Transverse colon (tissue), 4 donors: ENCODE data around the gene MYG1. TPM values are rescaled to one million over a fixed set of nuclear protein-coding genes. Genes with fewer than 3 reads are reported as not detected.

Source experiments
- DNase-seq: peaks from one replicate; pipeline ENCODE4 v3.0.0-alpha.2; 2019
- H3K27ac ChIP-seq, 4 donors: fragments of 200-600 bp; sonication (generic); 2 replicates each; pipeline ENCODE4 v1.5.1; 2016 to 2018; ENCODE audit warnings: inconsistent platforms in 4 of 4
- H3K27me3 ChIP-seq: fragments of 200-600 bp; sonication (generic); 2 replicates; pipeline ENCODE4 v1.5.1; 2017; ENCODE audit warnings: inconsistent platforms
- H3K36me3 ChIP-seq, 4 donors: fragments of 200-600 bp; sonication (generic); 2 replicates each; pipeline ENCODE4 v1.5.1; 2017 to 2019; ENCODE audit warnings: inconsistent platforms in 4 of 4
- H3K4me1 ChIP-seq, 4 donors: fragments of 200-600 bp; sonication (generic); 2 replicates each; pipeline ENCODE4 v1.5.1; 2017 to 2020; ENCODE audit warnings: inconsistent platforms in 4 of 4
- H3K4me3 ChIP-seq, 4 donors: fragments of 200-600 bp; sonication (generic); 1 replicate in 1 of 4; 2 replicates in 3 of 4; pipeline versions ENCODE4 v1.5.1 to v1.6.1; 2017 to 2019; ENCODE audit warnings: inconsistent platforms in 4 of 4
- H3K9me3 ChIP-seq, 2 donors: fragments of 200-600 bp; sonication (generic); 2 replicates each; pipeline ENCODE4 v1.5.1; 2017 to 2019; ENCODE audit warnings: inconsistent platforms in 2 of 2
- CTCF ChIP-seq, 5 experiments: fragments of 200-600 bp in 3 of 5; fragments of 450-650 bp in 2 of 5; sonication (generic) in 3 of 5; IDR thresholded peaks; 1 replicate in 2 of 5; 2 replicates in 3 of 5; pipeline ENCODE4 v1.5.1; 2016 to 2017; ENCODE audit warnings: antibody characterized with exemption in 5 of 5, inconsistent platforms in 3 of 5, mild to moderate bottlenecking in 2 of 5, moderate library complexity in 1 of 5
- EP300 ChIP-seq: sonication (generic); formaldehyde crosslinking; IDR thresholded peaks from one replicate; pipeline ENCODE4 v1.6.1; 2017; ENCODE audit warnings: antibody characterized with exemption, low read depth
- POLR2A ChIP-seq: fragments of 450-650 bp; IDR thresholded peaks from one replicate; pipeline ENCODE4 v1.6.1; 2016; ENCODE audit warnings: antibody characterized with exemption, mild to moderate bottlenecking, moderate library complexity
- POLR2AphosphoS5 ChIP-seq, 3 donors: sonication (generic); formaldehyde crosslinking; IDR thresholded peaks; one replicate each; pipeline ENCODE4 v1.6.1; 2016; ENCODE audit warnings: antibody characterized with exemption in 3 of 3
- WGBS, 2 donors: methylation state at CpG; one replicate each; pipeline ENCODE4 v1.1.5; 2018; ENCODE audit warnings: low coverage in 1 of 2; 5-methylcytosine and 5-hydroxymethylcytosine counted together
- in situ Hi-C, 4 donors: fragments of 200-750 bp; cut with MboI; loops; one replicate each; pipeline versions ENCODE4 v1.15.0 to v1.15.1; 2017; ENCODE audit warnings: low sequenced_read_pairs in 3 of 4, low pct_ligation_motif_present in 1 of 4, low pct_unique_long_range_greater_than_20kb in 1 of 4
- intact Hi-C: fragments of 100-400 bp; cut with DNase I; formaldehyde crosslinking; loops from one replicate; pipeline ENCODE4 v1.15.1; 2023; ENCODE audit warnings: low total_unique reads
- total RNA-seq, 4 donors: library from RNA; depleted of rRNA; stranded (reverse); fragments of >200 nt; gene quantifications; one replicate each; pipeline ENCODE4 v1.1.0, GENCODE V29; 2016

MYG1 gene
- total RNA-seq, 4 donors from 2014 or later = 12.7 to 37.0 (median 24.3) TPM

- WGBS, 2 donors = 70% methylated on average over 5 of the region's 5 CpGs; no CpG with 5 or more reads in 1 of the 2 donors
- in situ Hi-C loops = loop anchor here in 1 of 4 donors (5.0 kb wide), 1 partner anchor 69 kb away; the partner anchor contains the start of gene AMHR2
- Histone ChIP-seq H3K9me3 (no peaks in the 10 kb centered on the region), H3K36me3 (no peaks in the 10 kb centered on the region), H3K27ac (peak overlapping the region; percentile 58 to 79 (median 68)), H3K4me3 (no peak overlapping the region), H3K4me1 (peaks cover 0 to 14% (median 10%) of the 10 kb centered on the region in 4 donors), H3K27me3 (no peaks in the 10 kb centered on the region)
- TF ChIP-seq POLR2A = no peak
- no peak for TF ChIP-seq EP300
- no peak for TF ChIP-seq POLR2AphosphoS5 (IDR thresholded peaks at IDR 0.05)
- TF ChIP-seq CTCF (IDR thresholded peaks at IDR 0.05) = no peak
- intact Hi-C loops = no loop called here
- DNase-seq = no peak
Observed at GRCh38 chr12:53353257-53353655, 53.8 kb downstream of the MYG1 start.

DNA sequence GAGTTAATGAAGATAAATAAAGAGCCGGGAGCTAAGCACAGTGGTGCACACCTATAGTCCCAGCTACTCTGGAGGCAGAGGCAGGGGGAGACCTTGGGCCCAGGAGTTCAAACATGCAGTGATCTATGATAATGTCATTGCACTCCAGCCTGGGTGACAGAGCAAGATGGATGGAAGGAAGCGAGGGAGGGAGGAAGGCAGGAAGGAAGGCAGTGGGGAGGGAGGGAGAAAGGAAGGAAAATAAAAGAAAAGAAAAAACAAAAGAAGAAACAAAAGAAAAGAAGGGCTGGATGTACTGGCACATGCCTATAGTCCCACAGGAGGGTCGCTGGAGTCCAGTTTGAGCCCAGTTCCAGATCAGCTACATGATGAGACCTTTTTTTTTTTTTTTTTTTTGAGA is 55.6 kb downstream of the MYG1 start:
- no peak overlapping the region for H3K4me3 ChIP-seq

More for the DNA sequence above, 55.6 kb downstream of the MYG1 start:
- in situ Hi-C loops = loop anchor here in 1 of 4 donors (5.0 kb wide), 1 partner anchor 67 kb away; the partner anchor contains the start of gene AMHR2
- DNase-seq = no peak
- Histone ChIP-seq H3K27me3 (no peaks in the 10 kb centered on the region), H3K36me3 (no peaks in the 10 kb centered on the region), H3K9me3 (no peaks in the 10 kb centered on the region), H3K4me1 (peaks cover 0 to 14% (median 10%) of the 10 kb centered on the region in 4 donors), H3K27ac (no peak overlapping the region)
- intact Hi-C loops = no loop called here
- TF ChIP-seq EP300 (no peak), POLR2AphosphoS5 (IDR thresholded peaks at IDR 0.05) (no peak), POLR2A (no peak)
- WGBS, 2 donors = 49 to 70% methylated on average over 2 to 3 of the region's 3 CpGs

Other genes with a start within 250 kb of the MYG1 start
- 100 to 1,000 TPM in 2 of 4 donors, 10 to 100 TPM in 2; 48.2 to 397 (median 169) TPM for gene TNS2, start 249.6 kb upstream of the MYG1 start, total RNA-seq
- gene SPRYD3, start 220.3 kb upstream of the MYG1 start, total RNA-seq = 10 to 100 TPM; 10.1 to 27.0 (median 21.9) TPM
- gene IGFBP6, start 202.0 kb upstream of the MYG1 start, total RNA-seq = 100 to 1,000 TPM in 1 of 4 donors, 10 to 100 TPM in 3; 38.5 to 106 (median 94.5) TPM
- under 1 TPM in 1 of 4 donors, not detected in 3; 0.41 TPM for gene SOAT2, start 196.2 kb upstream of the MYG1 start, total RNA-seq
- 10 to 100 TPM in 3 of 4 donors, 1 to 10 TPM in 1; 9.7 to 21.9 (median 16.3) TPM for gene ZNF740, start 119.0 kb upstream of the MYG1 start, total RNA-seq
- gene CSAD, start 118.8 kb upstream of the MYG1 start, total RNA-seq = 100 to 1,000 TPM in 1 of 4 donors, 10 to 100 TPM in 3; 29.1 to 142 (median 39.2) TPM
- gene ITGB7, start 92.4 kb upstream of the MYG1 start, total RNA-seq = 1 to 10 TPM in 3 of 4 donors, under 1 TPM in 1; 0.60 to 8.3 (median 2.9) TPM
- gene RARG, start 67.5 kb upstream of the MYG1 start, total RNA-seq = 10 to 100 TPM in 1 of 4 donors, 1 to 10 TPM in 2, not detected in 1; 2.6 to 15.4 (median 7.6) TPM
- gene ESPL1, start 31.4 kb upstream of the MYG1 start, total RNA-seq = 10 to 100 TPM in 3 of 4 donors, 1 to 10 TPM in 1; 6.5 to 31.8 (median 18.8) TPM
- gene PFDN5, start 4.2 kb upstream of the MYG1 start, total RNA-seq = 100 to 1,000 TPM; 244 to 451 (median 381) TPM
- 10 to 100 TPM; 31.8 to 51.6 (median 39.9) TPM for gene AAAS, start 21.9 kb downstream of the MYG1 start, total RNA-seq
- not detected for gene SP7, start 36.7 kb downstream of the MYG1 start, total RNA-seq
- 10 to 100 TPM; 32.6 to 80.1 (median 67.1) TPM for gene SP1, start 80.5 kb downstream of the MYG1 start, total RNA-seq
- under 1 TPM in 1 of 4 donors, not detected in 3; 0.27 TPM for gene AMHR2, start 124.2 kb downstream of the MYG1 start, total RNA-seq
- 100 to 1,000 TPM; 175 to 307 (median 261) TPM for gene PRR13, start 142.0 kb downstream of the MYG1 start, total RNA-seq
- 100 to 1,000 TPM; 340 to 492 (median 432) TPM for gene PCBP2, start 152.4 kb downstream of the MYG1 start, total RNA-seq
- gene MAP3K12, start 199.8 kb downstream of the MYG1 start, total RNA-seq = 10 to 100 TPM in 2 of 4 donors, 1 to 10 TPM in 2; 6.8 to 20.9 (median 10.3) TPM
- gene TARBP2, start 201.6 kb downstream of the MYG1 start, total RNA-seq = 10 to 100 TPM; 22.4 to 37.0 (median 34.1) TPM
- not detected for gene NPFF, start 207.8 kb downstream of the MYG1 start, total RNA-seq